MCF 10A (cell line): ENCODE measurements around the gene PYCARD. TPM values are rescaled to one million over a fixed set of nuclear protein-coding genes. Genes with fewer than 3 reads are reported as not detected.
"Not testable (repeated sequence)": the region's sequence is repeated elsewhere in the genome, so short reads cannot be mapped to it uniquely, and the experiment has no call there.

Experiments used
- BruUV-seq: library from RNA; stranded (reverse); fragments of 400-500 nt; replicated peaks from 2 replicates; lab custom pipeline; 2021; lab: Mats Ljungman, UMichigan
- CTCF ChIA-PET: fragments of 300-600 bp; sonication (Branson Sonifier 250); formaldehyde crosslinking; extraction: SDS; loops from one replicate; lab custom pipeline; 2021; ENCODE audit warnings: antibody characterized with exemption, inconsistent platforms; lab: Yijun Ruan, JAX
- POLR2A ChIA-PET: fragments of 300-600, 350-650 bp; sonication (Branson Sonifier 250); formaldehyde crosslinking; extraction: SDS; loops from one replicate; lab custom pipeline; 2020; ENCODE audit warnings: antibody characterized with exemption, inconsistent platforms; lab: Yijun Ruan, JAX
- DNase-seq: peaks from one replicate; pipeline ENCODE4 v3.0.0-alpha.2; 2018; ENCODE audit not compliant: unreplicated experiment
- H3K27ac Mint-ChIP-seq: one replicate; pipeline ENCODE4 v1.8.0; 2022; ENCODE audit warnings: mild to moderate bottlenecking, low read depth, mixed read lengths; ENCODE audit not compliant: unreplicated experiment
- H3K27me3 Mint-ChIP-seq: one replicate; pipeline ENCODE4 v1.8.0; 2022; ENCODE audit warnings: mixed read lengths; ENCODE audit not compliant: insufficient read depth, unreplicated experiment
- H3K36me3 Mint-ChIP-seq: one replicate; pipeline ENCODE4 v1.8.0; 2022; ENCODE audit warnings: mild to moderate bottlenecking, moderate library complexity, mixed read lengths; ENCODE audit not compliant: insufficient read depth, unreplicated experiment
- H3K4me1 Mint-ChIP-seq: one replicate; pipeline ENCODE4 v1.8.0; 2022; ENCODE audit warnings: mixed read lengths; ENCODE audit not compliant: insufficient read depth, unreplicated experiment
- H3K4me3 Mint-ChIP-seq: one replicate; pipeline ENCODE4 v1.8.0; 2022; ENCODE audit warnings: mild to moderate bottlenecking, moderate library complexity, mixed read lengths; ENCODE audit not compliant: unreplicated experiment
- H3K9me3 Mint-ChIP-seq: one replicate; pipeline ENCODE4 v1.8.0; 2022; ENCODE audit warnings: mixed read lengths; ENCODE audit not compliant: unreplicated experiment
- CTCF ChIP-seq: fragments of 200-600 bp; IDR thresholded peaks from one replicate; pipeline ENCODE4 v1.8.0; 2022; ENCODE audit warnings: antibody characterized with exemption, mild to moderate bottlenecking; ENCODE audit not compliant: unreplicated experiment
- intact Hi-C: fragments of 100-400 bp; cut with micrococcal nuclease; formaldehyde crosslinking; loops from 2 replicates; pipeline ENCODE4 v1.14.1; 2022
- total RNA-seq: library from RNA; stranded (reverse); gene quantifications from 2 replicates; pipeline ENCODE4 v1.2.3, GENCODE V29; 2022

PYCARD gene
- total RNA-seq, 1 experiment from 2014 or later = 0.47 TPM

GRCh38 chr16:31201582-31202413, 762 bp downstream of the PYCARD start:
- no peak overlapping the region for H3K4me3 Mint-ChIP-seq
- peaks cover 21% of the 10 kb centered on the region for H3K27me3 Mint-ChIP-seq
- POLR2A ChIA-PET = interaction anchor here (0.6 to 2.3 kb wide), 13 partner anchors 10 to 257 kb away, joined by 3 to 13 read pairs (median 4); partner anchors contain the start of genes FUS, KAT8, ZNF646 and ZNF668

GRCh38 chr16:31200821-31201568, 1.6 kb downstream of the PYCARD start:
- BruUV-seq = no TSS peak
- peaks cover 12% of the 10 kb centered on the region for H3K4me1 Mint-ChIP-seq
- H3K36me3 Mint-ChIP-seq = peaks cover 21% of the 10 kb centered on the region
- H3K27me3 Mint-ChIP-seq = peaks cover 15% of the 10 kb centered on the region
- ChIA-PET CTCF (interaction anchor here (0.5 to 2.1 kb wide), 12 partner anchors 10 to 252 kb away, joined by 3 to 5 read pairs (median 4); no protein-coding TSS in a partner anchor), POLR2A (interaction anchor here (0.6 to 2.1 kb wide), 12 partner anchors 9 to 258 kb away, joined by 3 to 11 read pairs (median 4); partner anchors contain the start of genes FUS, KAT8, ZNF646 and ZNF668)
- peak; percentile 36 for DNase-seq
- H3K4me3 Mint-ChIP-seq = no peak overlapping the region
- intact Hi-C loops = loop anchor here (2.0 kb wide), 1 partner anchor 242 kb away; the partner anchor contains the start of gene ZNF843
- H3K9me3 Mint-ChIP-seq = peaks cover 4% of the 10 kb centered on the region
- H3K27ac Mint-ChIP-seq = no peak overlapping the region
- no peak for TF ChIP-seq CTCF

More at GRCh38 chr16:31201582-31202413, 762 bp downstream of the PYCARD start:
- H3K36me3 Mint-ChIP-seq = peaks cover 13% of the 10 kb centered on the region
- H3K9me3 Mint-ChIP-seq = peaks cover 4% of the 10 kb centered on the region
- no TSS peak for BruUV-seq
- H3K27ac Mint-ChIP-seq = no peak overlapping the region
- CTCF ChIA-PET = interaction anchor here (0.5 to 2.1 kb wide), 11 partner anchors 9 to 251 kb away, joined by 3 to 5 read pairs (median 3); no protein-coding TSS in a partner anchor
- H3K4me1 Mint-ChIP-seq = peaks cover 12% of the 10 kb centered on the region
- intact Hi-C loops = loop anchor here (2.0 kb wide), 1 partner anchor 241 kb away; the partner anchor contains the start of gene ZNF843
- TF ChIP-seq CTCF = no peak
- DNase-seq = no peak

GRCh38 chr16:31200111-31200510, 2.4 kb downstream of the PYCARD start:
- not testable (repeated sequence) for DNase-seq, H3K9me3 Mint-ChIP-seq, BruUV-seq, H3K27me3 Mint-ChIP-seq, H3K27ac Mint-ChIP-seq, H3K4me3 Mint-ChIP-seq
- CTCF ChIA-PET = interaction anchor here (0.6 to 1.3 kb wide), 4 partner anchors 11 to 261 kb away, joined by 3 to 4 read pairs (median 3); no protein-coding TSS in a partner anchor
- POLR2A ChIA-PET = interaction anchor here (0.7 to 2.1 kb wide), 5 partner anchors 20 to 259 kb away, joined by 3 to 11 read pairs (median 3); partner anchors contain the start of genes FUS and KAT8
- Mint-ChIP-seq H3K4me1 (peaks cover 12% of the 10 kb centered on the region), H3K36me3 (peaks cover 30% of the 10 kb centered on the region)
- intact Hi-C loops = loop anchor here (2.0 kb wide), 1 partner anchor 243 kb away; the partner anchor contains the start of gene ZNF843

GRCh38 chr16:31199430-31200041, 3.0 kb downstream of the PYCARD start:
- POLR2A ChIA-PET = interaction anchor here (2.1 kb wide), 1 partner anchor 19 kb away, joined by 11 read pairs; the partner anchor contains the start of gene FUS
- no TSS peak for BruUV-seq
- DNase-seq = no peak
- intact Hi-C loops = loop anchor here (2.0 kb wide), 1 partner anchor 243 kb away; the partner anchor contains the start of gene ZNF843
- Mint-ChIP-seq H3K27ac (no peak overlapping the region), H3K27me3 (peaks cover under 1% of the 10 kb centered on the region), H3K4me3 (no peak overlapping the region), H3K9me3 (no peaks in the 10 kb centered on the region), H3K36me3 (peaks cover 36% of the 10 kb centered on the region), H3K4me1 (peaks cover 12% of the 10 kb centered on the region)
- TF ChIP-seq CTCF = no peak
- CTCF ChIA-PET = interaction anchor here (0.6 to 1.4 kb wide), 3 partner anchors 16 to 260 kb away, joined by 3 to 4 read pairs (median 3); partner anchors contain the start of gene PRSS8
